HCT116 (cell line): ENCODE measurements around the gene VPS45. TPM values are rescaled to one million over a fixed set of nuclear protein-coding genes. Genes with fewer than 3 reads are reported as not detected.

Experiments used
- ATAC-seq: fragments of 200-7000 bp; cut with Tn5 transposase; 2 replicates; pipeline ENCODE4 v1.9.1; 2020; ENCODE audit warnings: mild to moderate bottlenecking, moderate library complexity
- BruUV-seq: library from RNA; stranded (reverse); fragments of 400-500 nt; replicated peaks from 2 replicates; lab custom pipeline; 2021; lab: Mats Ljungman, UMichigan
- CTCF ChIA-PET: fragments of 300-600 bp; sonication (Branson Sonifier 250); formaldehyde crosslinking; loops from one replicate; lab custom pipeline; 2021; ENCODE audit warnings: antibody characterized with exemption; lab: Charles Lee
- POLR2A ChIA-PET: fragments of 300-600, 350-600 bp; sonication (Branson Sonifier 250); formaldehyde crosslinking; loops from one replicate; lab custom pipeline; 2021; ENCODE audit warnings: antibody characterized with exemption; lab: Charles Lee
- RAD21 ChIA-PET, 2 experiments: fragments of 300-600 bp; sonication (Branson Sonifier 250); formaldehyde crosslinking; loops; one replicate each; lab custom pipeline; 2023; ENCODE audit warnings: low total read pairs in 2 of 2; ENCODE audit not compliant: uncharacterized antibody in 2 of 2, unreplicated experiment in 2 of 2, low non-redundant PET in 1 of 2; lab: Charles Lee
- DNase-seq: peaks from one replicate; pipeline ENCODE4 v3.0.0-alpha.2; 2010; ENCODE audit warnings: low read depth, low spot score
- H2AFZ ChIP-seq: fragments of 200-600 bp; shearing (Covaris generic), sonication (generic); 2 replicates; pipeline ENCODE4 v1.6.1; 2017; ENCODE audit warnings: low read depth, mixed run types, mixed read lengths, antibody characterized with exemption, low read length; ENCODE audit not compliant: poor library complexity, severe bottlenecking
- H3K27ac ChIP-seq: 2 replicates; pipeline ENCODE4 v1.5.1; 2012; ENCODE audit warnings: low read depth, low read length
- H3K27me3 ChIP-seq: fragments of 200-600 bp; sonication (generic); 2 replicates; pipeline ENCODE4 v1.6.1; 2016; ENCODE audit warnings: mixed run types, low read length, mixed read lengths; ENCODE audit not compliant: insufficient read depth
- H3K36me3 ChIP-seq, 2 experiments: fragments of 200-500 bp in 1 of 2; fragments of 200-600 bp in 1 of 2; sonication (Bioruptor generic) in 1 of 2; sonication (generic) in 1 of 2; 2 replicates each; pipeline versions ENCODE4 v1.5.1 to v1.6.1; 2014 to 2016; ENCODE audit warnings: low read length in 2 of 2, inconsistent platforms in 1 of 2, mixed read lengths in 1 of 2, mixed run types in 1 of 2; ENCODE audit not compliant: insufficient read depth in 2 of 2, control insufficient read depth in 1 of 2
- H3K4me1 ChIP-seq, 2 experiments: fragments of 200-600 bp in 1 of 2; sonication (generic) in 1 of 2; 2 replicates each; pipeline versions ENCODE4 v1.5.1 to v1.6.1; 2012 to 2017; ENCODE audit warnings: low read length in 2 of 2, inconsistent platforms in 1 of 2, mild to moderate bottlenecking in 1 of 2, mixed read lengths in 1 of 2, mixed run types in 1 of 2, moderate library complexity in 1 of 2; ENCODE audit not compliant: insufficient read depth in 2 of 2, control insufficient read depth in 1 of 2
- H3K4me2 ChIP-seq: fragments of 200-600 bp; sonication (generic); 2 replicates; pipeline ENCODE4 v1.6.1; 2017; ENCODE audit warnings: mixed run types, low read length, mixed read lengths
- H3K4me3 ChIP-seq, 2 experiments: fragments of 200-600 bp in 1 of 2; sonication (generic) in 1 of 2; replicated peaks in 1 of 2; 2 replicates each; pipeline ENCODE4 v1.5.1; 2011 to 2016; ENCODE audit warnings: low read length in 2 of 2, control low read depth in 1 of 2, low read depth in 1 of 2, mild to moderate bottlenecking in 1 of 2, mixed read lengths in 1 of 2, mixed run types in 1 of 2
- H3K79me2 ChIP-seq: fragments of 200-600 bp; sonication (generic); 2 replicates; pipeline ENCODE4 v1.6.1; 2017; ENCODE audit warnings: mild to moderate bottlenecking, mixed run types, low read length, moderate library complexity, mixed read lengths; ENCODE audit not compliant: insufficient read depth
- H3K9ac ChIP-seq: fragments of 200-600 bp; sonication (generic); 2 replicates; pipeline ENCODE4 v1.6.1; 2016; ENCODE audit warnings: low read length, mixed read lengths
- H3K9me2 ChIP-seq: fragments of 200-600 bp; sonication (generic), shearing (Covaris generic); 2 replicates; pipeline ENCODE4 v1.6.1; 2017; ENCODE audit warnings: mixed run types, mild to moderate bottlenecking, moderate library complexity; ENCODE audit not compliant: insufficient read depth
- H3K9me3 ChIP-seq, 2 experiments: fragments of 200-500 bp in 1 of 2; fragments of 200-600 bp in 1 of 2; sonication (Bioruptor generic) in 1 of 2; sonication (generic) in 1 of 2; 2 replicates each; pipeline ENCODE4 v1.6.1; 2014 to 2017; ENCODE audit warnings: low read length in 2 of 2, mixed read lengths in 2 of 2, inconsistent platforms in 1 of 2, low read depth in 1 of 2, mild to moderate bottlenecking in 1 of 2, mixed run types in 1 of 2, moderate library complexity in 1 of 2; ENCODE audit not compliant: control insufficient read depth in 1 of 2, insufficient read depth in 1 of 2
- H4K20me1 ChIP-seq: fragments of 200-600 bp; sonication (generic), shearing (Covaris generic); 2 replicates; pipeline ENCODE4 v1.6.1; 2017; ENCODE audit warnings: mixed run types, mild to moderate bottlenecking, moderate library complexity; ENCODE audit not compliant: insufficient read depth
- CBX3 ChIP-seq: IDR thresholded peaks from 2 replicates; pipeline ENCODE4 v1.6.1; 2012; ENCODE audit warnings: low read depth
- EGR1 ChIP-seq: IDR thresholded peaks from 2 replicates; pipeline ENCODE4 v1.6.1; 2012; ENCODE audit warnings: low read depth
- JUND ChIP-seq: IDR thresholded peaks from 2 replicates; pipeline ENCODE4 v1.6.1; 2012
- YY1 ChIP-seq: IDR thresholded peaks from 2 replicates; pipeline ENCODE4 v1.6.1; 2011; ENCODE audit warnings: low read length, low read depth, moderate library complexity, mild to moderate bottlenecking; ENCODE audit not compliant: insufficient replicate concordance; ENCODE audit errors: extremely low read depth
- ZNF274 ChIP-seq: fragments of 200-500 bp; sonication (Bioruptor generic); IDR thresholded peaks from 2 replicates; pipeline ENCODE4 v1.6.1; 2014; ENCODE audit warnings: mild to moderate bottlenecking, low read depth, low read length, inconsistent platforms
- intact Hi-C: fragments of 100-400 bp; cut with micrococcal nuclease; formaldehyde crosslinking; loops from 2 replicates; pipeline ENCODE4 v1.10.0; 2022
- total RNA-seq: library from RNA; stranded (reverse); gene quantifications from one replicate; pipeline ENCODE4 v1.2.1, GENCODE V29; 2021; ENCODE audit not compliant: unreplicated experiment

The VPS45 gene
- total RNA-seq, 1 experiment from 2014 or later, result 28.1 TPM

DNA sequence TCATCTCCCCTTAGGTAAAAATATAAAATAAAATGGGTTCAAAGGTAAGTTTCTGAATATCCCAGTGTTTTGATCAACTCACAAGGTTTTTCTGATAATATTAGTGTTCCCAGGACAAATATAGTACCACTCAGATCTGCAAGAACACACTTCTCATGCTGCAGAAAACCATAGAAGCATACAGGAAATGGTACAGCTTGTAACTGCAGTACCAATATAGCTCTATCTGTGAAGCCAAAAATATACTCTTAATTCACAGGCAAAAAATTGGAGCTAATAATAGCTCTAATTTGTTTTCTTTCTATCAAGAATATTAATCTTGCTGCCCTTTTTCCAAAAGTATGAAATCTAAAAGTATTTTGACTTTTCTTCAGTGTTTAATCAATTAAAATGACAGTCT is 13.2 kb downstream of the VPS45 start:
- Histone ChIP-seq H3K36me3 (peaks cover 21 to 25% of the 10 kb centered on the region in 2 experiments; a peak in 3 of 4 replicates), H3K27ac (no peak overlapping the region), H3K79me2 (no peaks in the 10 kb centered on the region), H3K27me3 (no peaks in the 10 kb centered on the region), H3K4me2 (no peak overlapping the region), H3K9ac (no peak overlapping the region), H3K4me3 (no peak overlapping the region), H4K20me1 (no peaks in the 10 kb centered on the region), H3K4me1 (no peaks in the 10 kb centered on the region), H3K9me3 (no peaks in the 10 kb centered on the region), H3K9me2 (no peaks in the 10 kb centered on the region), H2AFZ (no peak overlapping the region)
- ChIA-PET CTCF (interaction anchor here (1.4 kb wide), 1 partner anchor 85 kb away, joined by 3 read pairs; no protein-coding TSS in a partner anchor), RAD21 (no interaction called here), POLR2A (no interaction called here)
- no TSS peak for BruUV-seq
- TF ChIP-seq ZNF274, result no peak
- DNase-seq (no peak), ATAC-seq (no peak)
- intact Hi-C loops, result no loop called here

DNA sequence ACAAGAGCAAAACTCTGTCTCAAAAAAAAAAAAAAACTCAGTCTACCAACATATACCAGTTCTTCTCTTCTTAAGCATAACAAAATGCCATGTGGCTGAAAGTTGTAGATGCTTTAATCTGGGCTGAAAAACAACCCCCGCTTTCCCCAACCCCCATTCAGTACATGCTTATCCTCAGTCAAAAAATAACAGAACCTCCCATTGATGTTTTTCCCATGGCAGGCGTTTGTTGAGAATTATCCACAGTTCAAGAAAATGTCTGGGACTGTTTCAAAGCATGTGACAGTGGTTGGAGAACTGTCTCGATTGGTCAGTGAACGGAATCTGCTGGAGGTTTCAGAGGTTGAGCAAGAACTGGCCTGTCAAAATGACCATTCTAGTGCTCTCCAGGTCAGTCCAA is 14.9 kb downstream of the VPS45 start:
- ATAC-seq, result no peak
- TF ChIP-seq JUND (no peak), YY1 (no peak), EGR1 (no peak), CBX3 (no peak)
- TF ChIP-seq, all 23 proteins: peak for 0
- Histone ChIP-seq H3K9me3 (no peaks in the 10 kb centered on the region), H3K4me3 (no peak overlapping the region), H3K9ac (no peak overlapping the region), H3K4me1 (no peaks in the 10 kb centered on the region), H3K79me2 (no peaks in the 10 kb centered on the region), H2AFZ (no peak overlapping the region), H3K9me2 (no peaks in the 10 kb centered on the region), H4K20me1 (no peaks in the 10 kb centered on the region), H3K27ac (no peak overlapping the region), H3K36me3 (peaks cover 17 to 18% of the 10 kb centered on the region in 2 experiments; a peak in 3 of 4 replicates), H3K4me2 (no peak overlapping the region), H3K27me3 (no peaks in the 10 kb centered on the region)
- CTCF ChIA-PET, result no interaction called here
- POLR2A ChIA-PET, result no interaction called here
- RAD21 ChIA-PET, result no interaction called here
- intact Hi-C loops, result no loop called here
- BruUV-seq, result no TSS peak
- no peak for DNase-seq
